Upper lobe of left lung (tissue), 6 donors: ENCODE results near the gene ERCC5. TPM values are rescaled to one million over a fixed set of nuclear protein-coding genes. Genes with fewer than 3 reads are reported as not detected.

Experiments
- ATAC-seq, 2 donors: fragments of 200-7000 bp; cut with Tn5 transposase; one replicate each; pipeline ENCODE4 v1.9.1; 2022; ENCODE audit warnings: mild to moderate bottlenecking in 2 of 2, moderate library complexity in 2 of 2; ENCODE audit not compliant: low FRiP score in 2 of 2
- DNase-seq, 2 donors: peaks; one replicate each; pipeline ENCODE4 v3.0.0-alpha.2; 2019 to 2020
- H3K27ac ChIP-seq, 4 donors: fragments of 200-600 bp; sonication (generic); one replicate each; pipeline ENCODE4 v1.5.1; 2016 to 2019
- H3K27me3 ChIP-seq, 4 donors: fragments of 200-600 bp; sonication (generic); one replicate each; pipeline ENCODE4 v1.5.1; 2017 to 2019
- H3K36me3 ChIP-seq, 4 donors: fragments of 200-600 bp; sonication (generic); one replicate each; pipeline ENCODE4 v1.5.1; 2016 to 2019
- H3K4me1 ChIP-seq, 4 donors: fragments of 200-600 bp; sonication (generic); one replicate each; pipeline ENCODE4 v1.5.1; 2018 to 2019
- H3K4me3 ChIP-seq, 4 donors: fragments of 200-600 bp; sonication (generic); one replicate each; pipeline ENCODE4 v1.5.1; 2017 to 2019; ENCODE audit warnings: mild to moderate bottlenecking in 2 of 4, moderate library complexity in 1 of 4
- H3K9me3 ChIP-seq, 4 donors: fragments of 200-600 bp; sonication (generic); one replicate each; pipeline ENCODE4 v1.5.1; 2018 to 2019
- EP300 ChIP-seq, 4 donors: sonication (generic); formaldehyde crosslinking; IDR thresholded peaks; one replicate each; pipeline ENCODE4 v1.5.1; 2017; ENCODE audit warnings: antibody characterized with exemption in 4 of 4, control low read depth in 2 of 4
- POLR2A ChIP-seq, 4 donors: fragments of 450-650 bp; IDR thresholded peaks; one replicate each; pipeline ENCODE4 v1.5.1; 2016 to 2017; ENCODE audit warnings: antibody characterized with exemption in 4 of 4, mild to moderate bottlenecking in 2 of 4
- POLR2AphosphoS5 ChIP-seq, 2 donors: sonication (generic); formaldehyde crosslinking; IDR thresholded peaks; one replicate each; pipeline ENCODE4 v1.5.1; 2017; ENCODE audit warnings: antibody characterized with exemption in 2 of 2
- WGBS, 2 donors: methylation state at CpG; one replicate each; pipeline ENCODE4 v1.1.5; 2017 to 2018; 5-methylcytosine and 5-hydroxymethylcytosine counted together
- total RNA-seq, 6 donors: library from RNA; depleted of rRNA in 4 of 6; stranded (reverse); fragments of >200 nt in 4 of 6; gene quantifications; one replicate each; pipeline versions ENCODE4 v1.1.0 to v1.2.1, GENCODE V29; 2016 to 2021
- TF ChIP-seq, protein P1 (sequence below), 6 experiments: fragments of 450-650 bp in 4 of 6; fragments of 200-600 bp in 2 of 6; sonication (generic) in 2 of 6; IDR thresholded peaks; one replicate each; pipeline ENCODE4 v1.5.1; 2016 to 2019; ENCODE audit warnings: antibody characterized with exemption in 6 of 6
- donor health status: DM: no; HTN: no; CAD: no; lungs with moderate emphysema.
- donor health status: DM: no; HTN: yes; CAD: no; lungs with severe emphysema.

The ERCC5 gene
- total RNA-seq, 6 donors from 2014 or later = 39.1 to 138 (median 47.4) TPM

DNA sequence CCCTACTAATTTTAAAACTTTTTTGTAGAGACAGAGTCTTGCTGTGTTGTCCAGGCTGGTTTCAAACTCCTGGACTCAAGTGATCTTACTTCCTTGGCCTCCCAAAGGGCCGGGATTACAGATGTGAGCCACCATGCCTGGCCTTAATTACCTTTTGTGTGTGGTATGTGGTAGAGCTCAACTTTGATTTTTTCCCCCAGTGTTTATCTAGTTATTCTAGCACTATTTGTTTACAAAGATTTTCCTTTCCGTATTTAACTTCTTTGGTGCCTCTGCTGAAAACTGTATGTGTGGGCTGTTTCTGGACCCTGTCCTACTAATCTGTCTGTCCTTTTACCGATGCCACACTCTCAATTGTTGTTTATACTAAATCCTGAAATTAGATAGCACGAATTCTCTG, 9.4 kb upstream of the ERCC5 start:
- Histone ChIP-seq H3K4me3 (no peak overlapping the region), H3K4me1 (no peaks in the 10 kb centered on the region), H3K36me3 (peaks cover 2 to 56% (median 4%) of the 10 kb centered on the region in 4 donors), H3K27me3 (no peaks in the 10 kb centered on the region), H3K27ac (no peak overlapping the region), H3K9me3 (no peaks in the 10 kb centered on the region)
- TF ChIP-seq POLR2A (IDR thresholded peaks at IDR 0.05) = no peak
- no peak for TF ChIP-seq EP300 (IDR thresholded peaks at IDR 0.05)
- no peak for TF ChIP-seq POLR2AphosphoS5 (IDR thresholded peaks at IDR 0.05)
- TF ChIP-seq, protein P1, sequence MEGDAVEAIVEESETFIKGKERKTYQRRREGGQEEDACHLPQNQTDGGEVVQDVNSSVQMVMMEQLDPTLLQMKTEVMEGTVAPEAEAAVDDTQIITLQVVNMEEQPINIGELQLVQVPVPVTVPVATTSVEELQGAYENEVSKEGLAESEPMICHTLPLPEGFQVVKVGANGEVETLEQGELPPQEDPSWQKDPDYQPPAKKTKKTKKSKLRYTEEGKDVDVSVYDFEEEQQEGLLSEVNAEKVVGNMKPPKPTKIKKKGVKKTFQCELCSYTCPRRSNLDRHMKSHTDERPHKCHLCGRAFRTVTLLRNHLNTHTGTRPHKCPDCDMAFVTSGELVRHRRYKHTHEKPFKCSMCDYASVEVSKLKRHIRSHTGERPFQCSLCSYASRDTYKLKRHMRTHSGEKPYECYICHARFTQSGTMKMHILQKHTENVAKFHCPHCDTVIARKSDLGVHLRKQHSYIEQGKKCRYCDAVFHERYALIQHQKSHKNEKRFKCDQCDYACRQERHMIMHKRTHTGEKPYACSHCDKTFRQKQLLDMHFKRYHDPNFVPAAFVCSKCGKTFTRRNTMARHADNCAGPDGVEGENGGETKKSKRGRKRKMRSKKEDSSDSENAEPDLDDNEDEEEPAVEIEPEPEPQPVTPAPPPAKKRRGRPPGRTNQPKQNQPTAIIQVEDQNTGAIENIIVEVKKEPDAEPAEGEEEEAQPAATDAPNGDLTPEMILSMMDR (IDR thresholded peaks at IDR 0.05) = no peak
- no peak for DNase-seq
- WGBS, 2 donors = 93 to 97% methylated on average over 4 of the region's 4 CpGs
- no peak for ATAC-seq

DNA sequence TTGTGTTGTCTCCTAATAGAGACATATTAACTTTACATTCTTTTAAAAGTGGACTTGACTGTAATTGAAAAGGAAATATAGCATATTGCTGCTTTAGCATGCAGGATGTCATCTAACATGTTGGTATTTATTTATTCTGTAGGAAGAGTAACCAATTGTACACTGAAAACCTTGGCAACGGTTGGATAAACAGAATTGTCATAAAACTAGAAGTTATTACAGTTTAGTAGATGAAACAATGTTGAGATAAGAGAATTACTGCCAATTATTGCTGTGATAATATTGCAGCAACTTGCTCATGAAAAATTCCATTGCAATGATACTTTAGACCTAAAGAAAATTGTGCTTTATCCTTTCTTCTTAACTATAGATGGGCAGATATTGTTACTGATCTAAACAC, 7.6 kb upstream of the ERCC5 start:
- DNase-seq (no peak), ATAC-seq (no peak)
- Histone ChIP-seq H3K9me3 (no peaks in the 10 kb centered on the region), H3K4me3 (no peak overlapping the region), H3K4me1 (no peaks in the 10 kb centered on the region), H3K27ac (no peak overlapping the region), H3K27me3 (no peaks in the 10 kb centered on the region), H3K36me3 (peaks cover 2 to 49% (median 4%) of the 10 kb centered on the region in 4 donors)
- no peak for TF ChIP-seq POLR2AphosphoS5 (IDR thresholded peaks at IDR 0.05)
- TF ChIP-seq POLR2A (IDR thresholded peaks at IDR 0.05) = no peak
- TF ChIP-seq, protein P1 (IDR thresholded peaks at IDR 0.05) = no peak
- no peak for TF ChIP-seq EP300 (IDR thresholded peaks at IDR 0.05)
- WGBS, 2 donors = 78 to 87% methylated on average over 1 of the region's 1 CpG

DNA sequence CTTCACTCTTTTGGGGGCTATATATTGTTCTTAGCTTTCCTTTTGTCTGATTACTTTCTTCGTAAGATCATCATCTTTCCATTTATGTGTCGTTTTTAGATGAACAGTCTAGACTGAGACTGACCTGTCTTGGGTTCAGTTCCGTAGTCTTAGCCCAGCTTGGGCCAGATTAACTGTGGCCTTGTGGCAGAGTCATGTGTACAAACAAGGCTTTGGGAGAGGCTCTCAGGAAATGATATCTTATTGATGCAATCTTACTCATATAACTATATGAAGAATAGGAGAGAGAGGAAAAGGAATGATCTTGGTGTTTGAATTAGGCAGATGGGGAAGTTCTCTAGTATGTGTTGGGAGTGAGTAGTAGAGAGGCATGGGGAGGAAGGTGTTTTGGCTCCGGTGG, 6.8 kb upstream of the ERCC5 start:
- Histone ChIP-seq H3K4me3 (no peak overlapping the region), H3K36me3 (peaks cover 2 to 49% (median 4%) of the 10 kb centered on the region in 4 donors), H3K9me3 (no peaks in the 10 kb centered on the region), H3K27ac (no peak overlapping the region), H3K27me3 (no peaks in the 10 kb centered on the region), H3K4me1 (no peaks in the 10 kb centered on the region)
- TF ChIP-seq POLR2A (IDR thresholded peaks at IDR 0.05) (no peak), POLR2AphosphoS5 (IDR thresholded peaks at IDR 0.05) (no peak), EP300 (IDR thresholded peaks at IDR 0.05) (no peak)
- TF ChIP-seq, protein P1 (IDR thresholded peaks at IDR 0.05) = no peak
- WGBS, 2 donors = 30 to 46% methylated on average over 4 of the region's 4 CpGs
- ATAC-seq (no peak), DNase-seq (no peak)

DNA sequence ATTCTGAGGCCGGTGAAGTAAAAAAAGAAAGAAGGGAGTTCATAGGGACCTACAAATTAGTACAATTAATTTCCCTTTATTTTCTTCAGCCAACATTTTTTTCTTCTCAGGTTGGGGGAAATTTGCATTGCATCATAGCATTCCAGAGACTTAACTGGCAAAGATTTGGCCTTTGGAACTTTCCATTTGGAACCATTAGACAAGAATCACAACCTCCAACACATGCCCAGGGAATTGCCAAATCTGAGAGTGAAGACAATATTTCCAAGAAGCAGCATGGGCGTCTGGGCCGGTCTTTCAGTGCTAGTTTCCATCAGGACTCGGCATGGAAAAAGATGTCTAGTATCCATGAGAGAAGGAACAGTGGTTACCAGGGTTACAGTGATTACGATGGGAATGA, 6.4 kb upstream of the ERCC5 start:
- H3K4me1 ChIP-seq = no peaks in the 10 kb centered on the region
- no peak for TF ChIP-seq POLR2A (IDR thresholded peaks at IDR 0.05)
- TF ChIP-seq, protein P1 (IDR thresholded peaks at IDR 0.05) = no peak
- 89 to 93% methylated on average over 5 of the region's 5 CpGs for WGBS, 2 donors
- no peak for DNase-seq
- no peak overlapping the region for H3K4me3 ChIP-seq
- ATAC-seq = no peak
- H3K27me3 ChIP-seq = no peaks in the 10 kb centered on the region
- no peak overlapping the region for H3K27ac ChIP-seq
- H3K36me3 ChIP-seq = peaks cover 2 to 49% (median 4%) of the 10 kb centered on the region in 4 donors
- no peaks in the 10 kb centered on the region for H3K9me3 ChIP-seq

DNA sequence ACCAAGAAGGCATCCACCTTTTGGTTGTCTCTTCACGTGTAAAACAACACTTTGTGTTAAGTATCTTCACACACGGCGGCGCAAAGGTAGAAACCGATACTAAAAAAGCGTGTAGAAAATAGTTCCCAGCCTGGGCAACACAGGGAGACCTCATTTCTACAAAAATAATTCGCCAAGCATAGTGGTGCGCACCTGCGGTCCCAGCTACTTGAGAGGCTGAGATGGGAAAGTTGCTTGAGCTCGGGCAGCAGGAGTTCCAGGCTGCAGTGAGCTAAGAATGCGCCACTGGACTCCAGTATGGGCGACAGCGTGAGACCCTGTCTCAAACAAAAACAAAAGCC, 573 bp upstream of the ERCC5 start:
- peak overlapping the region; percentile 40 to 100 (median 88) for H3K4me3 ChIP-seq
- H3K36me3 ChIP-seq = no peaks in the 10 kb centered on the region
- WGBS, 2 donors = 1 to 5% methylated on average over 13 of the region's 13 CpGs
- peaks cover 10 to 33% (median 13%) of the 10 kb centered on the region in 4 donors for H3K4me1 ChIP-seq
- peak in 1 of 2 donors; percentile 35 for ATAC-seq
- no peaks in the 10 kb centered on the region for H3K27me3 ChIP-seq
- peak overlapping the region; percentile 97 to 99 (median 98) for H3K27ac ChIP-seq
- H3K9me3 ChIP-seq = peaks cover 0 to 2% (median 0%) of the 10 kb centered on the region in 4 donors
- TF ChIP-seq, protein P1 (IDR thresholded peaks at IDR 0.05) = no peak
- TF ChIP-seq POLR2AphosphoS5 (IDR thresholded peaks at IDR 0.05) (no peak), EP300 (IDR thresholded peaks at IDR 0.05) (no peak), POLR2A (IDR thresholded peaks at IDR 0.05) (no peak)
- DNase-seq = no peak
